PC-9 (cell line): Measurements from ENCODE around the gene DYNC2LI1. TPM values are rescaled to one million over a fixed set of nuclear protein-coding genes. Genes with fewer than 3 reads are reported as not detected.

Source experiments
- BruUV-seq: library from RNA; stranded (reverse); fragments of 400-500 nt; replicated peaks from 2 replicates; lab custom pipeline; 2021; lab: Mats Ljungman, UMichigan
- CTCF ChIA-PET: fragments of 300-600 bp; sonication (Branson Sonifier 250); formaldehyde crosslinking; loops from one replicate; lab custom pipeline; 2022; ENCODE audit warnings: antibody characterized with exemption; lab: Charles Lee
- POLR2A ChIA-PET: fragments of 300-600 bp; sonication (Branson Sonifier 250); formaldehyde crosslinking; loops from one replicate; lab custom pipeline; 2022; ENCODE audit warnings: antibody characterized with exemption; ENCODE audit not compliant: unreplicated experiment; lab: Charles Lee
- DNase-seq, 2 experiments: peaks; one replicate each; pipeline versions ENCODE4 v3.0.0 to v3.0.0-alpha.2; 2015 to 2022; ENCODE audit warnings: mixed read lengths in 1 of 2
- H2AFZ ChIP-seq: fragments of 200-600 bp; sonication (generic); 2 replicates; pipeline ENCODE4 v1.8.1; 2017; ENCODE audit warnings: antibody characterized with exemption
- H3F3A ChIP-seq: fragments of 200-600 bp; sonication (generic); 2 replicates; pipeline ENCODE4 v1.8.1; 2017; ENCODE audit warnings: antibody characterized with exemption, mild to moderate bottlenecking, low read depth; ENCODE audit not compliant: insufficient read depth
- H3K27ac ChIP-seq: fragments of 200-600 bp; sonication (generic); 2 replicates; pipeline ENCODE4 v1.6.1; 2016; ENCODE audit warnings: mixed run types
- H3K27me3 ChIP-seq: fragments of 200-600 bp; sonication (generic); 2 replicates; pipeline ENCODE4 v1.6.1; 2016; ENCODE audit warnings: low read depth, mixed run types; ENCODE audit not compliant: insufficient read depth
- H3K36me3 ChIP-seq: fragments of 200-600 bp; sonication (generic); 2 replicates; pipeline ENCODE4 v1.6.1; 2016; ENCODE audit warnings: low read depth, mixed run types
- H3K4me1 ChIP-seq: fragments of 200-600 bp; sonication (generic); replicated peaks from 2 replicates; pipeline ENCODE4 v1.6.1; 2016; ENCODE audit warnings: mixed run types; ENCODE audit not compliant: insufficient read depth
- H3K4me2 ChIP-seq: fragments of 200-600 bp; sonication (generic); 2 replicates; pipeline ENCODE4 v1.6.1; 2017; ENCODE audit warnings: mixed run types
- H3K4me3 ChIP-seq: fragments of 200-600 bp; sonication (generic); 2 replicates; pipeline ENCODE4 v1.6.1; 2016; ENCODE audit warnings: mixed run types
- H3K79me2 ChIP-seq: fragments of 200-600 bp; sonication (generic); 2 replicates; pipeline ENCODE4 v1.6.1; 2017; ENCODE audit warnings: low read depth, mixed run types
- H3K9me2 ChIP-seq: fragments of 200-600 bp; sonication (generic); 2 replicates; pipeline ENCODE4 v1.8.1; 2017; ENCODE audit warnings: mild to moderate bottlenecking; ENCODE audit not compliant: insufficient read depth
- H3K9me3 ChIP-seq: fragments of 200-600 bp; sonication (generic); 2 replicates; pipeline ENCODE4 v1.8.1; 2016; ENCODE audit warnings: low read depth; ENCODE audit not compliant: insufficient read depth
- H4K20me1 ChIP-seq: fragments of 200-600 bp; sonication (generic); 2 replicates; pipeline ENCODE4 v1.8.1; 2017; ENCODE audit not compliant: insufficient read depth
- EZH2 ChIP-seq: fragments of 200-600 bp; sonication (generic); IDR thresholded peaks from 2 replicates; pipeline ENCODE4 v1.8.0; 2017; ENCODE audit warnings: antibody characterized with exemption, low read depth
- intact Hi-C: fragments of 100-400 bp; cut with micrococcal nuclease; formaldehyde crosslinking; loops from one replicate; pipeline ENCODE4 v1.10.0; 2022; ENCODE audit not compliant: unreplicated experiment
- total RNA-seq: library from RNA; stranded (reverse); gene quantifications from 2 replicates; pipeline ENCODE4 v1.2.3, GENCODE V29; 2021
- TF ChIP-seq, protein P1 (sequence below): fragments of 200-600 bp; sonication (generic); conservative IDR thresholded peaks from 2 replicates; pipeline ENCODE4 v1.6.1; 2017; ENCODE audit warnings: mixed run types, antibody characterized with exemption, mild to moderate bottlenecking, moderate library complexity

The DYNC2LI1 gene
- total RNA-seq, 1 experiment from 2014 or later, result 27.1 TPM

DNA sequence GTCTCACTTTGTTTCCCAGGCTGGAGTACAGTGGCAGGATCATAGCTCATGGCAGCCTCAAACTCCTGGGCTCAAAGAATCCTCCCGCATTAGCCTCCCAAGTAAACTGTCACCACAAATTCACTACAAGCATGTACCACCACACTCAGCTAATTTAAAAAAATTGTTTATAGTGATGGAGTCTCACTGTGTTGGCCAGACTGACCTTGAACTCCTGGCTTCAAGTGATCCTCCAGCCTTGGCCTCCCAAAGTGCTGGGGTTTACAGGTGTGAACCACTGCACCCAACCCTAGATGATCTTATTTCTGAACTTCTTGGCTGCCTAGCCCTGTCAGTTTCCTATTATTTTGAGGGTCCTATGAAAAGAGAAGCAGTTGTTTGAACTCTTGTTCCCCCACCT lies 14.8 kb downstream of the DYNC2LI1 start:
- CTCF ChIA-PET, result no interaction called here

GRCh38 chr2:43790147-43790546 lies 16.3 kb downstream of the DYNC2LI1 start:
- H3K9me2 ChIP-seq, result no peaks in the 10 kb centered on the region
- no peaks in the 10 kb centered on the region for H3K4me1 ChIP-seq
- no peaks in the 10 kb centered on the region for H4K20me1 ChIP-seq
- H3K36me3 ChIP-seq, result 0 out of 2 replicates have a peak, but pooled peaks cover 3% of the 10 kb centered on the region
- no peaks in the 10 kb centered on the region for H3K79me2 ChIP-seq
- POLR2A ChIA-PET, result no interaction called here
- CTCF ChIA-PET, result no interaction called here
- TF ChIP-seq EZH2, result no peak
- TF ChIP-seq, protein P1, sequence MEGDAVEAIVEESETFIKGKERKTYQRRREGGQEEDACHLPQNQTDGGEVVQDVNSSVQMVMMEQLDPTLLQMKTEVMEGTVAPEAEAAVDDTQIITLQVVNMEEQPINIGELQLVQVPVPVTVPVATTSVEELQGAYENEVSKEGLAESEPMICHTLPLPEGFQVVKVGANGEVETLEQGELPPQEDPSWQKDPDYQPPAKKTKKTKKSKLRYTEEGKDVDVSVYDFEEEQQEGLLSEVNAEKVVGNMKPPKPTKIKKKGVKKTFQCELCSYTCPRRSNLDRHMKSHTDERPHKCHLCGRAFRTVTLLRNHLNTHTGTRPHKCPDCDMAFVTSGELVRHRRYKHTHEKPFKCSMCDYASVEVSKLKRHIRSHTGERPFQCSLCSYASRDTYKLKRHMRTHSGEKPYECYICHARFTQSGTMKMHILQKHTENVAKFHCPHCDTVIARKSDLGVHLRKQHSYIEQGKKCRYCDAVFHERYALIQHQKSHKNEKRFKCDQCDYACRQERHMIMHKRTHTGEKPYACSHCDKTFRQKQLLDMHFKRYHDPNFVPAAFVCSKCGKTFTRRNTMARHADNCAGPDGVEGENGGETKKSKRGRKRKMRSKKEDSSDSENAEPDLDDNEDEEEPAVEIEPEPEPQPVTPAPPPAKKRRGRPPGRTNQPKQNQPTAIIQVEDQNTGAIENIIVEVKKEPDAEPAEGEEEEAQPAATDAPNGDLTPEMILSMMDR, result no peak
- H3K4me2 ChIP-seq, result no peak overlapping the region
- no peaks in the 10 kb centered on the region for H3K9me3 ChIP-seq
- no peaks in the 10 kb centered on the region for H3K27me3 ChIP-seq
- H3K4me3 ChIP-seq, result no peak overlapping the region
- intact Hi-C loops, result loop anchor here (10.0 kb wide), 1 partner anchor 175 kb away; no protein-coding TSS in a partner anchor
- BruUV-seq, result no TSS peak
- no peak overlapping the region for H3K27ac ChIP-seq
- no peak overlapping the region for H2AFZ ChIP-seq
- H3F3A ChIP-seq, result no peaks in the 10 kb centered on the region
- DNase-seq, result no peak

More for the DNA sequence above, 14.8 kb downstream of the DYNC2LI1 start:
- H3K4me3 ChIP-seq, result no peak overlapping the region
- 0 out of 2 replicates have a peak, but pooled peaks cover 3% of the 10 kb centered on the region for H3K36me3 ChIP-seq
- no peak overlapping the region for H3K4me2 ChIP-seq
- H3K4me1 ChIP-seq, result no peaks in the 10 kb centered on the region
- no peak overlapping the region for H3K27ac ChIP-seq
- H2AFZ ChIP-seq, result no peak overlapping the region
- no peaks in the 10 kb centered on the region for H3K9me2 ChIP-seq
- no peaks in the 10 kb centered on the region for H4K20me1 ChIP-seq
- no peak for DNase-seq
- POLR2A ChIA-PET, result no interaction called here
- intact Hi-C loops, result no loop called here
- no peaks in the 10 kb centered on the region for H3K27me3 ChIP-seq
- no TSS peak for BruUV-seq
- H3K9me3 ChIP-seq, result no peaks in the 10 kb centered on the region
- no peaks in the 10 kb centered on the region for H3F3A ChIP-seq
- TF ChIP-seq, protein P1, result no peak
- no peak for TF ChIP-seq EZH2
- no peaks in the 10 kb centered on the region for H3K79me2 ChIP-seq

DNA sequence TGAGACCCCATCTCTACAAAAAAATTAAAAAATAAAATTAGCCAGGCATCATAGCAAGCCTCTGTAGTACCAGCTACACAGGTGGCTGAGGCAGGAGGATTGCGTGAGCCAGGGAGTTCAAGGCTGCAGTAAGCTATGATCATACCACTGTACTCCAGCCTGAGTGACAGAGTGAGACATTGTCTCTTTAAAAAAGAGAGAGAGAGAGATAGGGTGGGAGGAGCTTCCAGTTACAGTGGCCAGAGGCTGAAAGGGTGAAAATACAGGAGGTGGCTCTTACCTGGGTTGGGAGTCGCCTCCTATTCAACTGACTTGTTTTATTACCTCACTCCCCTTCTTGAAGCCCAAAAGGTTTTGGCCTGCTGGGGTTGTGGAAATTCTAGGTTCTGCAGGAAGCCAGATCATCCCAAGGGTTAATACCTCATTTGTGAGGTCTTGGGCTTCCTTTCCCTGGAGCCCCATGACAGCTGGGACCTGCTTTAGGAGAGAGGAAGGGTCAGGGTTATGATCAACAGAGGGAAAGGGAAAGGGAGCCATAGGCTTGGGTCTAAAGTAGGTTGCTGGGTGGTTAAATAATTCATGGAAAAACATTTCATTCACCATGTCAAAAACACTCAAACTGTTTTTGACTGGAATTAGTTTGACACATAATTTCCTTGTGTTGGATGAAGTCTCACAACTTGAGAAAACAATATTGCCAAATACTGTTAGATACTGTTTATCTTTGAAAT lies 17.4 kb downstream of the DYNC2LI1 start:
- Histone ChIP-seq H3K4me1 (no peaks in the 10 kb centered on the region), H3K27ac (no peak overlapping the region), H3F3A (no peaks in the 10 kb centered on the region), H3K4me2 (no peak overlapping the region), H3K9me2 (no peaks in the 10 kb centered on the region), H3K4me3 (no peak overlapping the region), H3K9me3 (no peaks in the 10 kb centered on the region), H3K36me3 (0 out of 2 replicates have a peak, but pooled peaks cover 3% of the 10 kb centered on the region), H3K79me2 (no peaks in the 10 kb centered on the region), H2AFZ (no peak overlapping the region), H4K20me1 (no peaks in the 10 kb centered on the region), H3K27me3 (no peaks in the 10 kb centered on the region)
- DNase-seq, result no peak
- no TSS peak for BruUV-seq
- POLR2A ChIA-PET, result no interaction called here
- TF ChIP-seq, protein P1, result no peak
- no peak for TF ChIP-seq EZH2
- intact Hi-C loops, result loop anchor here (10.0 kb wide), 1 partner anchor 176 kb away; no protein-coding TSS in a partner anchor
- CTCF ChIA-PET, result no interaction called here
